ENCODE results near the gene CCSER1. TPM values are rescaled to one million over a fixed set of nuclear protein-coding genes. Genes with fewer than 3 reads are reported as not detected.

CCSER1 gene
- total and polyA plus RNA-seq, 10 donors, result 1.3 to 30.4 (median 20.4) TPM

- 63 to 88% (median 73%) methylated on average over 1 of the region's 1 CpG for WGBS, 5 donors
- H3K27me3 ChIP-seq (replicated peaks in 1 of 7), result no peaks in the 10 kb centered on the region
- intact Hi-C loops (cut with DNase I; ENCODE audit: low total_unique reads), result no loop called here
- TF ChIP-seq POLR2A (IDR thresholded peaks at IDR 0.05), result no peak
- no peak for TF ChIP-seq POLR2AphosphoS5 (IDR thresholded peaks at IDR 0.05)
- no peak for TF ChIP-seq CTCF (IDR thresholded peaks at IDR 0.05 in 8 of 11, conservative IDR thresholded peaks at IDR 0.05 in 3 of 11)
- H3K4me3 ChIP-seq, result no peak overlapping the region
- H3K4me1 ChIP-seq, result no peaks in the 10 kb centered on the region
- no peak for DNase-seq
- no peaks in the 10 kb centered on the region for H3K9me3 ChIP-seq
- no peaks in the 10 kb centered on the region for H3K36me3 ChIP-seq
- H3K27ac ChIP-seq, result no peak overlapping the region
Observed at GRCh38 chr4:90095000-90095399, 32.2 kb upstream of the CCSER1 start.

- intact Hi-C loops (cut with DNase I; ENCODE audit: low total_unique reads), result no loop called here
- no peak overlapping the region for H3K4me3 ChIP-seq
Observed at GRCh38 chr4:90099812-90100211, 27.4 kb upstream of the CCSER1 start.

GRCh38 chr4:90103991-90104390 lies 23.2 kb upstream of the CCSER1 start:
- H3K4me1 ChIP-seq, result no peaks in the 10 kb centered on the region
- WGBS, 5 donors, result 81 to 93% (median 85%) methylated on average over 3 of the region's 3 CpGs
- no peaks in the 10 kb centered on the region for H3K36me3 ChIP-seq
- no peak for TF ChIP-seq POLR2A (IDR thresholded peaks at IDR 0.05)
- no peak for TF ChIP-seq CTCF (IDR thresholded peaks at IDR 0.05 in 8 of 11, conservative IDR thresholded peaks at IDR 0.05 in 3 of 11)
- TF ChIP-seq POLR2AphosphoS5 (IDR thresholded peaks at IDR 0.05), result no peak
- intact Hi-C loops (cut with DNase I; ENCODE audit: low total_unique reads), result no loop called here
- H3K4me3 ChIP-seq, result no peak overlapping the region
- no peaks in the 10 kb centered on the region for H3K27me3 ChIP-seq (replicated peaks in 1 of 7)
- DNase-seq, result no peak
- no peak overlapping the region for H3K27ac ChIP-seq
- H3K9me3 ChIP-seq, result no peaks in the 10 kb centered on the region

More at GRCh38 chr4:90099812-90100211, 27.4 kb upstream of the CCSER1 start:
- Histone ChIP-seq H3K9me3 (no peaks in the 10 kb centered on the region), H3K27me3 (replicated peaks in 1 of 7) (no peaks in the 10 kb centered on the region), H3K36me3 (no peaks in the 10 kb centered on the region), H3K4me1 (no peaks in the 10 kb centered on the region), H3K27ac (peak overlapping the region in 1 of 8 donors; percentile 28)
- TF ChIP-seq POLR2AphosphoS5 (IDR thresholded peaks at IDR 0.05) (no peak), POLR2A (IDR thresholded peaks at IDR 0.05) (no peak), CTCF (IDR thresholded peaks at IDR 0.05 in 8 of 11, conservative IDR thresholded peaks at IDR 0.05 in 3 of 11) (no peak)
- no peak for DNase-seq
- WGBS, 5 donors, result 72 to 81% (median 74%) methylated on average over 3 of the region's 3 CpGs

- DNase-seq, result no peak
- Histone ChIP-seq H3K4me1 (no peaks in the 10 kb centered on the region), H3K27ac (no peak overlapping the region), H3K9me3 (no peaks in the 10 kb centered on the region), H3K27me3 (replicated peaks in 1 of 7) (no peaks in the 10 kb centered on the region), H3K4me3 (no peak overlapping the region), H3K36me3 (no peaks in the 10 kb centered on the region)
- intact Hi-C loops (cut with DNase I; ENCODE audit: low total_unique reads), result no loop called here
- TF ChIP-seq POLR2A (IDR thresholded peaks at IDR 0.05) (no peak), CTCF (IDR thresholded peaks at IDR 0.05 in 8 of 11, conservative IDR thresholded peaks at IDR 0.05 in 3 of 11) (no peak), POLR2AphosphoS5 (IDR thresholded peaks at IDR 0.05) (no peak)
- 58 to 82% (median 68%) methylated on average over 2 of the region's 2 CpGs for WGBS, 5 donors
Observed at GRCh38 chr4:90105274-90105673, 21.9 kb upstream of the CCSER1 start.
